Ureter (tissue), 1 donor: ENCODE measurements around the gene FAAH2. TPM values are rescaled to one million over a fixed set of nuclear protein-coding genes. Genes with fewer than 3 reads are reported as not detected.
"Not testable (repeated sequence)": the region's sequence is repeated elsewhere in the genome, so short reads cannot be mapped to it uniquely, and the experiment has no call there.

Experiments
- DNase-seq: peaks from one replicate; pipeline ENCODE4 v3.0.0-alpha.2; 2020; ENCODE audit warnings: low spot score
- total RNA-seq: library from RNA; stranded (reverse); gene quantifications from one replicate; pipeline ENCODE4 v1.2.4, GENCODE V29; 2023
- donor health status: DM: yes; HTN: yes; CAD: no.

The FAAH2 gene
- 9.1 TPM for total RNA-seq

GRCh38 chrX:57286507-57287251, at the start of gene FAAH2:
FAAH2 (plus strand) TSS chrX:57286706; CDS start chrX:57286826, 120 bp downstream.
- DNase-seq: peak; percentile 58

- DNase-seq: no peak
These were observed 44.5 kb upstream of the FAAH2 start for GRCh38 chrX:57241967-57242366.

GRCh38 chrX:57251965-57252364, 34.5 kb upstream of the FAAH2 start:
- DNase-seq: no peak

GRCh38 chrX:57265126-57265525, 21.4 kb upstream of the FAAH2 start:
- no peak for DNase-seq

GRCh38 chrX:57266275-57266674, 20.2 kb upstream of the FAAH2 start:
- DNase-seq: no peak

GRCh38 chrX:57266871-57267270, 19.6 kb upstream of the FAAH2 start:
- no peak for DNase-seq

- DNase-seq: no peak
These were observed 19.2 kb upstream of the FAAH2 start for GRCh38 chrX:57267308-57267707.

GRCh38 chrX:57270980-57271379, 15.5 kb upstream of the FAAH2 start:
- no peak for DNase-seq

GRCh38 chrX:57282568-57282967, 3.9 kb upstream of the FAAH2 start:
- no peak for DNase-seq

GRCh38 chrX:57285001-57285400, 1.5 kb upstream of the FAAH2 start:
- DNase-seq: no peak

- no peak for DNase-seq
These were observed 2.6 kb downstream of the FAAH2 start for GRCh38 chrX:57289089-57289488.

- no peak for DNase-seq
These were observed 8.5 kb downstream of the FAAH2 start for GRCh38 chrX:57294961-57295360.

GRCh38 chrX:57295679-57296078, 9.2 kb downstream of the FAAH2 start:
- not testable (repeated sequence) for DNase-seq

GRCh38 chrX:57313583-57314215, 27.2 kb downstream of the FAAH2 start:
- DNase-seq: no peak

- DNase-seq: no peak
These were observed 42.5 kb downstream of the FAAH2 start for GRCh38 chrX:57329008-57329407.

- DNase-seq: not testable (repeated sequence)
These were observed 49.3 kb downstream of the FAAH2 start for GRCh38 chrX:57335790-57336189.

GRCh38 chrX:57353472-57354132, 67.1 kb downstream of the FAAH2 start:
- DNase-seq: no peak

GRCh38 chrX:57364145-57364544, 77.6 kb downstream of the FAAH2 start:
- DNase-seq: no peak

GRCh38 chrX:57366430-57366829, 79.9 kb downstream of the FAAH2 start:
- DNase-seq: no peak

- DNase-seq: no peak
These were observed 81.1 kb downstream of the FAAH2 start for GRCh38 chrX:57367649-57368048.

- DNase-seq: no peak
These were observed 81.7 kb downstream of the FAAH2 start for GRCh38 chrX:57368158-57368557.

GRCh38 chrX:57379296-57379695, 92.8 kb downstream of the FAAH2 start:
- no peak for DNase-seq
